ENCODE measurements around the gene LCTL.

DNA sequence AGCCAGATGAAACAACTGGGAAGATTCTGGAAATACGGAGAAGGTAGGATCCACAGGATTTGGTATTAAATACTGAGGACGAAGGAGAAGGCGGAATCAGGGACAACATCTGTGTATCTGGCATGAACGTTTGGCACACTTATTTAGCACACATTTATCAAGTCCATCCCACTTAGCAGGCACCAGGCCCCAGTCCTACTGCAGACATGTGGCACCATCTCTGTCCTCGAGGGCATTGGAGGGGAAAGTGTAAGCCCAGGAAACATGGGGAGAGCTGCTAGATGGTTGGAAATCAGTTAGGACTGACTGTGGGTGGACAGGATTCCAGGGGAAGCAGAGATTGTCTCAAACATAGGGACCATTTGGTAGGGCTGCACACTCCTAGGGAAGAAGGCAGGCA is 29.0 kb upstream of the LCTL start:
- TF ChIP-seq, protein P1, sequence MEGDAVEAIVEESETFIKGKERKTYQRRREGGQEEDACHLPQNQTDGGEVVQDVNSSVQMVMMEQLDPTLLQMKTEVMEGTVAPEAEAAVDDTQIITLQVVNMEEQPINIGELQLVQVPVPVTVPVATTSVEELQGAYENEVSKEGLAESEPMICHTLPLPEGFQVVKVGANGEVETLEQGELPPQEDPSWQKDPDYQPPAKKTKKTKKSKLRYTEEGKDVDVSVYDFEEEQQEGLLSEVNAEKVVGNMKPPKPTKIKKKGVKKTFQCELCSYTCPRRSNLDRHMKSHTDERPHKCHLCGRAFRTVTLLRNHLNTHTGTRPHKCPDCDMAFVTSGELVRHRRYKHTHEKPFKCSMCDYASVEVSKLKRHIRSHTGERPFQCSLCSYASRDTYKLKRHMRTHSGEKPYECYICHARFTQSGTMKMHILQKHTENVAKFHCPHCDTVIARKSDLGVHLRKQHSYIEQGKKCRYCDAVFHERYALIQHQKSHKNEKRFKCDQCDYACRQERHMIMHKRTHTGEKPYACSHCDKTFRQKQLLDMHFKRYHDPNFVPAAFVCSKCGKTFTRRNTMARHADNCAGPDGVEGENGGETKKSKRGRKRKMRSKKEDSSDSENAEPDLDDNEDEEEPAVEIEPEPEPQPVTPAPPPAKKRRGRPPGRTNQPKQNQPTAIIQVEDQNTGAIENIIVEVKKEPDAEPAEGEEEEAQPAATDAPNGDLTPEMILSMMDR (IDR thresholded peaks at IDR 0.05) = no peak
- TF ChIP-seq POLR2A (IDR thresholded peaks at IDR 0.05) = no peak

All from testis (tissue), 2 donors.